K562 (cell line): Measurements from ENCODE around the gene CTRB1. TPM values are rescaled to one million over a fixed set of nuclear protein-coding genes. Genes with fewer than 3 reads are reported as not detected.

Experiments used
- EP300 ChIP-seq: IDR thresholded peaks from 2 replicates; pipeline ENCODE4 v1.6.1; 2012; ENCODE audit warnings: low read length, improper control_type of control experiment
- HMG20A ChIP-seq: fragments of 450-650 bp; formaldehyde crosslinking; conservative IDR thresholded peaks from 2 replicates; pipeline ENCODE4 v1.4.0; 2020; ENCODE audit warnings: mild to moderate bottlenecking, mixed read lengths
- MTA3 ChIP-seq: fragments of 450-650 bp; formaldehyde crosslinking; IDR thresholded peaks from 2 replicates; pipeline ENCODE4 v1.6.1; 2017; ENCODE audit warnings: mild to moderate bottlenecking, borderline replicate concordance
- NRF1 ChIP-seq, 2 experiments: fragments of 450-650 bp; IDR thresholded peaks in 1 of 2; conservative IDR thresholded peaks in 1 of 2; 2 replicates each; pipeline ENCODE4 v1.6.1; 2014; ENCODE audit warnings: mild to moderate bottlenecking in 2 of 2
- SAFB ChIP-seq: fragments of 200-400 bp; formaldehyde crosslinking; IDR thresholded peaks from 2 replicates; pipeline ENCODE4 v1.6.1; 2017; ENCODE audit warnings: low read depth, low read length, borderline replicate concordance
- SIX5 ChIP-seq, 2 experiments: IDR thresholded peaks; 2 replicates each; pipeline ENCODE4 v1.6.1; 2011; ENCODE audit warnings: low read length in 2 of 2, borderline replicate concordance in 1 of 2, low read depth in 1 of 2, mild to moderate bottlenecking in 1 of 2, moderate library complexity in 1 of 2; ENCODE audit not compliant: insufficient read depth in 1 of 2
- TCF7 ChIP-seq: sonication (generic); IDR thresholded peaks from 2 replicates; pipeline ENCODE4 v1.6.1; 2016; ENCODE audit warnings: antibody characterized with exemption, borderline replicate concordance
- YY1 ChIP-seq, 3 experiments: IDR thresholded peaks; 2 replicates each; pipeline ENCODE4 v1.6.1; 2011; ENCODE audit warnings: low read length in 2 of 3, mild to moderate bottlenecking in 2 of 3, moderate library complexity in 2 of 3, borderline replicate concordance in 1 of 3, control low read depth in 1 of 3, low read depth in 1 of 3; ENCODE audit not compliant: insufficient read depth in 3 of 3, insufficient replicate concordance in 2 of 3, control insufficient read depth in 1 of 3, insufficient read length in 1 of 3; ENCODE audit errors: extremely low read depth in 1 of 3
- ZNF174 ChIP-seq: fragments of 250-450 bp; sonication (Bioruptor Pico); IDR thresholded peaks from 2 replicates; pipeline ENCODE4 v1.4.0; 2020; ENCODE audit warnings: mild to moderate bottlenecking
- ZNF384 ChIP-seq: IDR thresholded peaks from 2 replicates; pipeline ENCODE4 v1.6.1; 2012; ENCODE audit warnings: low read depth, low read length, improper control_type of control experiment
- ZNF41 ChIP-seq: fragments of 250-450 bp; sonication (Bioruptor Pico); conservative IDR thresholded peaks from 2 replicates; pipeline ENCODE4 v1.4.0; 2020; ENCODE audit warnings: mild to moderate bottlenecking
- ZNF449 ChIP-seq: fragments of 250-450 bp; sonication (Bioruptor Pico); IDR thresholded peaks from 2 replicates; pipeline ENCODE4 v1.8.0; 2022; ENCODE audit warnings: moderate library complexity, mild to moderate bottlenecking, inconsistent platforms
- polyA plus RNA-seq, 8 experiments: library from polyadenylated mRNA; depleted of rRNA in 4 of 8; stranded (reverse) in 5 of 8; unstranded in 3 of 8; fragments of >200 nt; fragmentation: Nextera tagmentation in 2 of 8; fragmentation: Illumina TruSeq in 1 of 8; extraction: Ambion mirVana in 2 of 8; extraction: Trizol in 1 of 8; gene quantifications; 2 replicates each; pipeline versions ENCODE4 v1.2.1 to v1.2.3, GENCODE V29; 2011 to 2014; ENCODE audit warnings: inconsistent platforms in 1 of 8, missing spikeins in 1 of 8
- total RNA-seq, 7 experiments: library from RNA; depleted of rRNA in 6 of 7; stranded (reverse); fragments of >200 nt in 6 of 7; fragmentation: Illumina TruSeq in 2 of 7; extraction: Trizol in 2 of 7; gene quantifications; 2 replicates each; pipeline versions ENCODE4 v1.2.1 to v1.2.3, GENCODE V29; 2011 to 2021; ENCODE audit warnings: low replicate concordance in 1 of 7
- TF ChIP-seq, protein P1 (sequence below): fragments of 450-650 bp; formaldehyde crosslinking; IDR thresholded peaks from 2 replicates; pipeline ENCODE4 v1.4.0; 2020; ENCODE audit warnings: mild to moderate bottlenecking, mixed read lengths

CTRB1 gene
- total and polyA plus RNA-seq, 9 of the 15 experiments (the other 6 are each of a cell fraction or from before 2014, with no cell fraction given), result 2.3 TPM; not detected in 8

DNA sequence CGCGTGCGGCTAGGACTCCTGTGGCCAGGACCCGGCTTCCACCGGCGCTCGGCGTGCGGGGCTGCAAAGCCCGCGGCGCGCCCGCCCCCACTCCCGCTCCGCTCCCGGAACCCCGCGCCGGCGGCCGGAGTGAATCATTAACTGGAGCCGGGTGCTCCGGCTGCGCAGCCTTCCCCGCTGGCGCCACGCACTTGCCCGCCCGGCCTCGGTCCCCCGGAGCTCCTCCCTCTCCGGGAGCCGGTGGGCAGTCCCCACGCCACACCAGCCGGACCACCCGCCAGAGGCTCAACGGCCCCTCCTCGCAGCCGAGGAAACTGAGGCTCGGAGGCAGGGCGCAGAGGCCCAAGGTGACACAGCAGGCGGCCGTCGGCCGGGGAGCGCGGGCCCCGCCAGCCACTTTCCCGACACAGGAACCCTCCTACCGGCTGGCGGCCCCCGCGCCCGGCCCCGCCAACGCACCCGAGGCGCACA, 32.1 kb downstream of the CTRB1 start (continued):
- no peak for TF ChIP-seq SIX5 (IDR thresholded peaks at IDR 0.05; ENCODE audit: borderline replicate concordance in 1 of 2, insufficient read depth in 1 of 2, low read depth in 1 of 2, low read length in 2 of 2)
- no peak for TF ChIP-seq HMG20A (CRISPR knock-in tag)
- no peak for TF ChIP-seq ZNF449 (CRISPR knock-in tag)
- TF ChIP-seq SAFB, result 0 out of 2 replicates have a peak, but pooled peaks have one; percentile 19
- peak; percentile 83 to 86 for TF ChIP-seq NRF1 (conservative IDR thresholded peaks at IDR 0.05 in 1 of 2, IDR thresholded peaks at IDR 0.05 in 1 of 2)
- no peak for TF ChIP-seq ZNF174
- TF ChIP-seq, protein P1, sequence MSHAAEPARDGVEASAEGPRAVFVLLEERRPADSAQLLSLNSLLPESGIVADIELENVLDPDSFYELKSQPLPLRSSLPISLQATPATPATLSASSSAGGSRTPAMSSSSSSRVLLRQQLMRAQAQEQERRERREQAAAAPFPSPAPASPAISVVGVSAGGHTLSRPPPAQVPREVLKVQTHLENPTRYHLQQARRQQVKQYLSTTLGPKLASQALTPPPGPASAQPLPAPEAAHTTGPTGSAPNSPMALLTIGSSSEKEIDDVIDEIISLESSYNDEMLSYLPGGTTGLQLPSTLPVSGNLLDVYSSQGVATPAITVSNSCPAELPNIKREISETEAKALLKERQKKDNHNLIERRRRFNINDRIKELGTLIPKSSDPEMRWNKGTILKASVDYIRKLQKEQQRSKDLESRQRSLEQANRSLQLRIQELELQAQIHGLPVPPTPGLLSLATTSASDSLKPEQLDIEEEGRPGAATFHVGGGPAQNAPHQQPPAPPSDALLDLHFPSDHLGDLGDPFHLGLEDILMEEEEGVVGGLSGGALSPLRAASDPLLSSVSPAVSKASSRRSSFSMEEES, result no peak
- no peak for TF ChIP-seq YY1 (IDR thresholded peaks at IDR 0.05; ENCODE audit: borderline replicate concordance in 1 of 3, control insufficient read depth in 1 of 3, extremely low read depth in 1 of 3, insufficient read depth in 3 of 3, insufficient read length in 1 of 3, insufficient replicate concordance in 2 of 3, low read depth in 1 of 3, low read length in 2 of 3)
- TF ChIP-seq EP300, result no peak
- TF ChIP-seq MTA3, result peak; percentile 29; the same call in 1 of the 2 replicates
- no peak for TF ChIP-seq ZNF384
- no peak for TF ChIP-seq ZNF41 (CRISPR knock-in tag)
- no peak for TF ChIP-seq TCF7
